GM12864 (cell line): ENCODE data around the gene TMCO4.

Experiments used
- DNase-seq: peaks from one replicate; pipeline ENCODE4 v3.0.0-alpha.2; 2011; ENCODE audit warnings: low read depth
- H3K4me3 ChIP-seq: 2 replicates; pipeline ENCODE4 v1.5.1; 2011; ENCODE audit warnings: mild to moderate bottlenecking, low read depth, low read length, control low read depth
- CTCF ChIP-seq: IDR thresholded peaks from 2 replicates; pipeline ENCODE4 v1.5.1; 2011; ENCODE audit warnings: low read depth, mild to moderate bottlenecking, moderate library complexity, low read length, control low read depth, inconsistent platforms; ENCODE audit errors: missing control alignments

TMCO4 gene

GRCh38 chr1:19647643-19648042 lies 152.1 kb downstream of the TMCO4 start:
- DNase-seq = no peak
- no peak overlapping the region for H3K4me3 ChIP-seq
- TF ChIP-seq CTCF = no peak

GRCh38 chr1:19646377-19647319 lies 153.1 kb downstream of the TMCO4 start:
- no peak overlapping the region for H3K4me3 ChIP-seq
- DNase-seq = no peak
- TF ChIP-seq CTCF = no peak

GRCh38 chr1:19645411-19646251 lies 154.1 kb downstream of the TMCO4 start:
- DNase-seq = no peak
- no peak overlapping the region; the same call in 1 of the 2 replicates for H3K4me3 ChIP-seq
- TF ChIP-seq CTCF = no peak

- no peak for TF ChIP-seq CTCF
- peak overlapping the region; percentile 55 for H3K4me3 ChIP-seq
- no peak for DNase-seq
Observed at GRCh38 chr1:19644681-19645410, 154.9 kb downstream of the TMCO4 start.

GRCh38 chr1:19644395-19644680 lies 155.4 kb downstream of the TMCO4 start:
- no peak for DNase-seq
- no peak for TF ChIP-seq CTCF
- peak overlapping the region; percentile 55 for H3K4me3 ChIP-seq

- DNase-seq = no peak
- TF ChIP-seq CTCF = no peak
- peak within 1 kb of the TSS; percentile 55 for H3K4me3 ChIP-seq
Observed at GRCh38 chr1:19643602-19644394, 155.9 kb downstream of the TMCO4 start, which contains the start of gene NBL1. NBL1 (plus strand) TSS chr1:19644311; CDS start chr1:19655031, 10,720 bp downstream.
